Calu3 (cell line): Measurements from ENCODE around the gene CUEDC1. TPM values are rescaled to one million over a fixed set of nuclear protein-coding genes. Genes with fewer than 3 reads are reported as not detected.
A peak's percentile ranks its signal among the peaks of the same experiment; 100 is the strongest.

Experiments used
- BruUV-seq: library from RNA; stranded (reverse); fragments of 400-500 nt; replicated peaks from 2 replicates; lab custom pipeline; 2021; lab: Mats Ljungman, UMichigan
- CTCF ChIA-PET: fragments of 300-600 bp; sonication (Branson Sonifier 250); formaldehyde crosslinking; loops from one replicate; lab custom pipeline; 2022; ENCODE audit warnings: antibody characterized with exemption; lab: Charles Lee
- DNase-seq: peaks from one replicate; pipeline ENCODE4 v3.0.0; 2022
- H3K27ac Mint-ChIP-seq: one replicate; pipeline ENCODE4 v1.8.0; 2022; ENCODE audit warnings: mixed read lengths; ENCODE audit not compliant: unreplicated experiment
- H3K27me3 Mint-ChIP-seq: one replicate; pipeline ENCODE4 v1.8.0; 2022; ENCODE audit warnings: mixed read lengths; ENCODE audit not compliant: unreplicated experiment
- H3K36me3 Mint-ChIP-seq: one replicate; pipeline ENCODE4 v1.8.0; 2022; ENCODE audit warnings: mild to moderate bottlenecking, moderate library complexity, mixed read lengths; ENCODE audit not compliant: insufficient read depth, unreplicated experiment
- H3K4me1 Mint-ChIP-seq: one replicate; pipeline ENCODE4 v1.8.0; 2022; ENCODE audit warnings: mild to moderate bottlenecking, low read depth, mixed read lengths; ENCODE audit not compliant: unreplicated experiment
- H3K4me3 Mint-ChIP-seq: one replicate; pipeline ENCODE4 v1.8.0; 2022; ENCODE audit warnings: mild to moderate bottlenecking, low read depth, moderate library complexity, mixed read lengths; ENCODE audit not compliant: unreplicated experiment
- H3K9me3 Mint-ChIP-seq: one replicate; pipeline ENCODE4 v1.8.0; 2022; ENCODE audit warnings: low read depth, mixed read lengths; ENCODE audit not compliant: unreplicated experiment
- intact Hi-C: fragments of 100-400 bp; cut with micrococcal nuclease; formaldehyde crosslinking; loops from one replicate; pipeline ENCODE4 v1.10.0; 2022; ENCODE audit not compliant: unreplicated experiment
- total RNA-seq: library from RNA; stranded (reverse); gene quantifications from 2 replicates; pipeline ENCODE4 v1.2.3, GENCODE V29; 2022
- TF ChIP-seq, protein P1 (sequence below): fragments of 200-600 bp; IDR thresholded peaks from one replicate; pipeline ENCODE4 v1.8.0; 2022; ENCODE audit warnings: antibody characterized with exemption; ENCODE audit not compliant: unreplicated experiment

The CUEDC1 gene
- total RNA-seq, 1 experiment from 2014 or later = 30.9 TPM

DNA sequence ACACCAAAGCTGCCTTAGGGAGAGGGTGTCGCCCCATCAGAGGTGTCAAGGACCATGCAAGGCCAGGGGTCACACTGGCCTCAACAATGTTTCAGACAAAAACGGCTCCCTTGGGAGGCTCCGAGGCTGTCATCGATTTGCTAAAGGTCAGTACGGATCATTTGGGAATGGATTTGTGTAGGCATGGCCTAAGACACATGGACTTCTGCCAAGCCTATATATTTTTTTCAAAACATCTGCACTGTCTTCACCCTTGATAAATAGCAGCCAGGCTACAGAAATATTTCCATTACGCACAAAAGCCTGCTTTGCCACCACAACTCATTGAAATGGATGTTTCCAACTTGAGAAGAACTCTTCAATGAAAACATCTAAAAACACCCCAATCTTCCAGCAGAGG, 10.3 kb downstream of the CUEDC1 start:
- Mint-ChIP-seq H3K4me3 (no peak overlapping the region), H3K27me3 (no peaks in the 10 kb centered on the region), H3K9me3 (no peaks in the 10 kb centered on the region), H3K4me1 (peaks cover 67% of the 10 kb centered on the region), H3K27ac (no peak overlapping the region), H3K36me3 (peaks cover 34% of the 10 kb centered on the region)
- BruUV-seq = no TSS peak
- intact Hi-C loops = loop anchor here (5.0 kb wide), 1 partner anchor 68 kb away; no protein-coding TSS in a partner anchor
- DNase-seq = no peak
- TF ChIP-seq, protein P1, sequence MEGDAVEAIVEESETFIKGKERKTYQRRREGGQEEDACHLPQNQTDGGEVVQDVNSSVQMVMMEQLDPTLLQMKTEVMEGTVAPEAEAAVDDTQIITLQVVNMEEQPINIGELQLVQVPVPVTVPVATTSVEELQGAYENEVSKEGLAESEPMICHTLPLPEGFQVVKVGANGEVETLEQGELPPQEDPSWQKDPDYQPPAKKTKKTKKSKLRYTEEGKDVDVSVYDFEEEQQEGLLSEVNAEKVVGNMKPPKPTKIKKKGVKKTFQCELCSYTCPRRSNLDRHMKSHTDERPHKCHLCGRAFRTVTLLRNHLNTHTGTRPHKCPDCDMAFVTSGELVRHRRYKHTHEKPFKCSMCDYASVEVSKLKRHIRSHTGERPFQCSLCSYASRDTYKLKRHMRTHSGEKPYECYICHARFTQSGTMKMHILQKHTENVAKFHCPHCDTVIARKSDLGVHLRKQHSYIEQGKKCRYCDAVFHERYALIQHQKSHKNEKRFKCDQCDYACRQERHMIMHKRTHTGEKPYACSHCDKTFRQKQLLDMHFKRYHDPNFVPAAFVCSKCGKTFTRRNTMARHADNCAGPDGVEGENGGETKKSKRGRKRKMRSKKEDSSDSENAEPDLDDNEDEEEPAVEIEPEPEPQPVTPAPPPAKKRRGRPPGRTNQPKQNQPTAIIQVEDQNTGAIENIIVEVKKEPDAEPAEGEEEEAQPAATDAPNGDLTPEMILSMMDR = no peak
- CTCF ChIA-PET = interaction anchor here (0.8 kb wide), 1 partner anchor 55 kb away, joined by 3 read pairs; no protein-coding TSS in a partner anchor

DNA sequence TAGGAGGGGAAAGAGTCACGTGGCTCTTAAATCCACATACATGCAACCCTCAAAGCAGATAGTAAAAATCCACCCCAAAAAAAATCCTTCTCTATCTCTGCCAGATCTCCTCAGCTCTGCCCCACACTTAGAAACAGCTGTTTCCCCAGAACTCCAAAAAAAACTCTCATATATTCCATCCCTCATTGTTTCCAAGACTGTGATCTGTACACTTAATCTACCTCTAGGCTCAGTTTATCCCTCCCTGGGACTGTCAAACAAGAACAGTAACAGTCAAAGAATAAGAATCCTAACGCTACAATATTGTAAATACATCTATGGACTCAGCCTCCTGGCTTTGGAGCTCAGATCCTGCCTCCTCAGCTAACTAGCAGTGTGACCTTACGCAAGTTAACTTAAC, 11.6 kb downstream of the CUEDC1 start:
- Mint-ChIP-seq H3K27ac (no peak overlapping the region), H3K27me3 (no peaks in the 10 kb centered on the region), H3K9me3 (no peaks in the 10 kb centered on the region), H3K36me3 (peaks cover 23% of the 10 kb centered on the region), H3K4me3 (no peak overlapping the region), H3K4me1 (peaks cover 59% of the 10 kb centered on the region)
- TF ChIP-seq, protein P1 = no peak
- BruUV-seq = no TSS peak
- intact Hi-C loops = no loop called here
- CTCF ChIA-PET = no interaction called here
- DNase-seq = no peak

DNA sequence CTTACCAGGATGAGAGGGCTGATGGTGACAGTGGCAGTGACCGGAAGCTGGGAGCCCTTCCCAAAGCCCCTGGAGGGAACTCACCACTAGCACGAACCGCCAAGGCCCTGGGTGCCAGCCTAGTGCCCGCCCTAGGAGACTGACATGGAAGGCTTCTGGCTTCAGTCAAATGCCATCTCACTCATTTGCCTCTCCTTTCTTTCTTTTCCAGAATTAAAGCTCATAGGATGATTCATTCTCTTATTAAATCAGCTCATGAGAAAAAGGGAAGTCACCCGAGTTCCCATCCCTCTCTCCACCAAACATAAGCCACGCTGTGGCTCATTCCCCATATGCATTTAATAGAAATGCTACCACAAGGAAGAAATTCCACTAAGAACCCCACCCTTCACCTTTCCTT, 12.1 kb downstream of the CUEDC1 start:
- CTCF ChIA-PET = no interaction called here
- Mint-ChIP-seq H3K9me3 (no peaks in the 10 kb centered on the region), H3K27ac (no peak overlapping the region), H3K4me3 (no peak overlapping the region), H3K36me3 (peaks cover 18% of the 10 kb centered on the region), H3K4me1 (peaks cover 56% of the 10 kb centered on the region), H3K27me3 (no peaks in the 10 kb centered on the region)
- DNase-seq = no peak
- BruUV-seq = no TSS peak
- intact Hi-C loops = no loop called here
- TF ChIP-seq, protein P1 = no peak

DNA sequence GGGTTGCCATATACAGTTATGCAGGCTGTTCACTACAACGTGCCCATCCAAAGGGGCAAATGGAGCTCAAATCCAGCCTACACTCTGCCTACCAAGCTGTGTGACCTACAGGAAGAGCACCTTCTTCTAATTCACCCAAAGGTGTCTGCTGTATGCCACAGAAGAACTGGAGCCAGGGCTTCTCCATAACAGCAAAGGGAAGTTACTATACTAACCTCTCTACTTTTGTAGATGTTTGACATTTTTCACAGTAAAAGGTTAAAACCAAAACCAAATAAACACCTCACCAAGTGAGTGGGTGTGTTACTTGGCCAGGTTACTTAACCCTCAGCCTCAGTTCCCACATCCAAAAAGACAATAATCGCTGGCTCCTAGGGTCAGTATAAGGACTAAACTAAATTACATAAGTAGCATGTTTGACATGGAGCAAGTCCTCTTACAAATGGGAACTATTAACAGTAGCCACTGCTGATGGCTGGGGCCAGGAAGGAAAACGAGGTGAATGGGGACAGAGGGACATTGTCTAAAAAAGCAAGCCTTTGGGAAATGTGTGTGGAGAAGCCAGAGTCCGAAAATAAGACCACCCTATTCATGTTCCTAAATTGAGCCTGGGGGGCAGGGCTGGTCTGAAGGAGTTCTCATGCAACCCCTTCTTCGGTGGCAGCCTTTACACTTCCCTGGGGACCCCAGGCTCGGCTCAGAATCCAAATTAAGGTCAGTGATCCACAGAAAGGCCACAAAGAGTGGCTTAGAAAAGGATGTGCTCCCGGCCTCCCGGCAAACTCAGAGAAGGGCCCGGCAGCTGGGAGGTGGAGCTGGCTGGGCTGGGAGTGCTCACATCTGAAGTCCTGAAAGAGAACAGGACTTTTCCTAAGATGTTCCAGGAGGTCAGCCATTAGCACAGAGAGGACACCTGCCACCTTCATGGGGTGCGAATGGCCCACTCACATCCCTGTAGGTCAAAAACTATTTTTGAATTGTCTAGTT, 13.5 kb downstream of the CUEDC1 start:
- CTCF ChIA-PET = interaction anchor here (1.5 kb wide), 1 partner anchor 23 kb away, joined by 4 read pairs; no protein-coding TSS in a partner anchor
- no peak overlapping the region for H3K4me3 Mint-ChIP-seq
- BruUV-seq = no TSS peak
- peak overlapping the region; percentile 42 for H3K27ac Mint-ChIP-seq
- no peaks in the 10 kb centered on the region for H3K27me3 Mint-ChIP-seq
- no peak for DNase-seq
- peaks cover 14% of the 10 kb centered on the region for H3K36me3 Mint-ChIP-seq
- TF ChIP-seq, protein P1 = no peak
- peaks cover 48% of the 10 kb centered on the region for H3K4me1 Mint-ChIP-seq
- no peaks in the 10 kb centered on the region for H3K9me3 Mint-ChIP-seq
- intact Hi-C loops = no loop called here
